AG10803 (cell line): ENCODE data around the gene SERPINB1.
"Not testable (repeated sequence)": the region's sequence is repeated elsewhere in the genome, so short reads cannot be mapped to it uniquely, and the experiment has no call there.

Experiments
- DNase-seq: peaks from one replicate; pipeline ENCODE4 v3.0.0; 2010; ENCODE audit warnings: low read depth
- H3K4me3 ChIP-seq: 2 replicates; pipeline ENCODE4 v1.5.1; 2011; ENCODE audit warnings: mild to moderate bottlenecking, low read length, control low read depth
- CTCF ChIP-seq: conservative IDR thresholded peaks from 2 replicates; pipeline ENCODE4 v1.5.1; 2011; ENCODE audit warnings: mild to moderate bottlenecking, low read length, control low read depth, inconsistent platforms

The SERPINB1 gene

GRCh38 chr6:2863901-2864300 lies 22.2 kb upstream of the SERPINB1 start:
- no peak for TF ChIP-seq CTCF
- no peak overlapping the region for H3K4me3 ChIP-seq
- DNase-seq = no peak

GRCh38 chr6:2862712-2863181 lies 21.1 kb upstream of the SERPINB1 start:
- no peak for TF ChIP-seq CTCF
- H3K4me3 ChIP-seq = no peak overlapping the region
- no peak for DNase-seq

GRCh38 chr6:2861822-2862164 lies 20.1 kb upstream of the SERPINB1 start:
- H3K4me3 ChIP-seq = no peak overlapping the region
- DNase-seq = no peak
- no peak for TF ChIP-seq CTCF

- no peak overlapping the region for H3K4me3 ChIP-seq
- DNase-seq = no peak
- TF ChIP-seq CTCF = no peak
These were observed 19.6 kb upstream of the SERPINB1 start for GRCh38 chr6:2861060-2861821.

- DNase-seq, H3K4me3 ChIP-seq: not testable (repeated sequence)
These were observed 19.0 kb upstream of the SERPINB1 start for GRCh38 chr6:2860706-2861059.

- DNase-seq, H3K4me3 ChIP-seq: not testable (repeated sequence)
These were observed 18.4 kb upstream of the SERPINB1 start for GRCh38 chr6:2859798-2860705.

- no peak for TF ChIP-seq CTCF
- DNase-seq = no peak
- H3K4me3 ChIP-seq = no peak overlapping the region
These were observed 17.6 kb upstream of the SERPINB1 start for GRCh38 chr6:2859185-2859700.
